Mucosa of rectum (tissue), 2 donors: Measurements from ENCODE around the gene TRNP1.

Experiments
- H3K27ac ChIP-seq, 2 donors: one replicate each; pipeline ENCODE4 v1.7.0; 2013; ENCODE audit warnings: inconsistent platforms in 2 of 2, low read depth in 2 of 2, low read length in 2 of 2
- H3K27me3 ChIP-seq, 2 donors: one replicate each; pipeline ENCODE4 v1.7.0; 2013; ENCODE audit warnings: low read length in 2 of 2; ENCODE audit not compliant: control insufficient read depth in 2 of 2, insufficient read depth in 2 of 2
- H3K36me3 ChIP-seq, 2 donors: one replicate each; pipeline ENCODE4 v1.7.0; 2013; ENCODE audit warnings: low read length in 2 of 2; ENCODE audit not compliant: control insufficient read depth in 2 of 2, insufficient read depth in 2 of 2
- H3K4me1 ChIP-seq, 2 donors: one replicate each; pipeline ENCODE4 v1.7.0; 2013; ENCODE audit warnings: low read length in 2 of 2, mild to moderate bottlenecking in 1 of 2; ENCODE audit not compliant: control insufficient read depth in 2 of 2, insufficient read depth in 2 of 2
- H3K4me3 ChIP-seq, 2 donors: one replicate each; pipeline ENCODE4 v1.7.0; 2013; ENCODE audit warnings: low read length in 2 of 2
- H3K9ac ChIP-seq, 2 donors: one replicate each; pipeline ENCODE4 v1.7.0; 2013; ENCODE audit warnings: low read length in 2 of 2, low read depth in 1 of 2, mild to moderate bottlenecking in 1 of 2
- H3K9me3 ChIP-seq, 2 donors: one replicate each; pipeline ENCODE4 v1.7.0; 2013; ENCODE audit warnings: low read length in 2 of 2; ENCODE audit not compliant: control insufficient read depth in 2 of 2
- donor health status: healthy.
- donor health status: Normal muscosa, but diverticular disease.

Gene TRNP1

DNA sequence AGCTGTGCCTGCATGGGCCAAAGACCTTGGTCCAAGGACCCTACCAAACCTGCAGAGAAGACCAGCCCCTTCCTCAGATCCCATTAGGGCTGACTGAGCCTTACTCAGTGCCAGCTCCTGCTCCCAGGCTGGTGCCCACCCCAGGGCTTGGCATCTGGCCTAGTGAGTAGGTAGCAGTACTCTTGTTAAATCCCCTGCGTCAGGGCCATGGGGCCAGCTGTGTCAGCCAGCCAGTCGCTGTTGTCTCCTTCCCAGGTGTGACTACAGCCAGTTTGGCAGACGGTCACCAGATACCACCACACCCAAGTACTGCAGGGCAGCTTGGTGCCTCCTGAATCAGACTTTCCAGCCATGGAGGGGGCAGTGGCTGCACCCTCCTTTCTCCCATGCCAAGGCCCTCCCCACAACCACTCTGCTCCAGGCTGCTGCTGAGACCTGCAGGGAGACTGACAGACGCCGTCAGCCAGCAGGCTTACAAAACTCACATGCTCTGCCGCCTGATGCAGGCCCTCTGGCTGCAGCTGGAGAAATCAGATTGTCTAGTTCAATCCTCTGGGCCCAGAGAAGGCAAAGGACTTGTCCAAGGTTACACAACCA is 16.2 kb downstream of the TRNP1 start:
- peak overlapping the region; percentile 40 to 50 for H3K27ac ChIP-seq
- peak overlapping the region; percentile 3 to 32 for H3K9ac ChIP-seq
- no peaks in the 10 kb centered on the region for H3K9me3 ChIP-seq
- no peak overlapping the region for H3K4me3 ChIP-seq
- H3K4me1 ChIP-seq, result peaks cover 17 to 29% of the 10 kb centered on the region in 2 donors
- H3K36me3 ChIP-seq, result no peaks in the 10 kb centered on the region
- H3K27me3 ChIP-seq, result no peaks in the 10 kb centered on the region

DNA sequence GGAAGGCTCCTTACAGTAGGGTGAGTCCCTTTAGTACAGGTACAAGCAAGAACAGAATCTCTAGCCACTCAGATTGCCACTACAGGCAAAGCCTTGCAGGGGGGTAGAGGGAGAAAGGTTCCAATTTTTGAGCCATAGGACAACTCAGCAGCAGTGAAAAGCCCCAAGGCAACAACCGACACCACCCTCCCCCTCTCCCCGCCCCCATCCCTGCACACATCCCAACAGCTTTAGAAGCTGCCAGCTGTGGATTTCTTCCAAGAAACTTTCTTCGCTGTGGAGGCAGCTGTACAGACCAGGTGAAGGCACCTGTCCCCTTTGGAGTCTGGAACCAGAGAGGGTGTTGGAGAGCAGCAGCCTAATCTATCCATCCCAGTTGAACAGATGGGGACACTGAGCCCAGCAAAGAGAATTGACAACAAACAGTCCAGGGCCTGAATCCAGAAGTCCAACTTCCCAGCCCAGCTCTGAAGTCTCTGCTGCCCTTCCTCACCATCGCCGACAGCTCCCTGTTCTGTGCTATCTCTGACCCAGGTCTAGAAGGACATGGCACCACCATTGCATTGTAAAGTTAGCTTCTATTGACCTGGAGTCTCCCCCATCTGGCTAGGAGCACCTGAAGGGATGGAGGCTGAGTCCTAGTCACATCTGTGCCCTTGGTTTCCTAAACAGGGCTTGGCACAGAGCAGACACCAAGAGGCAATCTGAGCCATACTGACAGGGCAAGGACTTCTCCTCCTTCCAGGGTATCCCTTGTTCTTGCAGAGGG is 16.9 kb downstream of the TRNP1 start:
- no peak overlapping the region for H3K4me3 ChIP-seq
- peaks cover 17 to 29% of the 10 kb centered on the region in 2 donors for H3K4me1 ChIP-seq
- H3K36me3 ChIP-seq, result no peaks in the 10 kb centered on the region
- peak overlapping the region in 1 of 2 donors; percentile 3 for H3K9ac ChIP-seq
- peak overlapping the region; percentile 40 to 50 for H3K27ac ChIP-seq
- no peaks in the 10 kb centered on the region for H3K27me3 ChIP-seq
- H3K9me3 ChIP-seq, result no peaks in the 10 kb centered on the region

DNA sequence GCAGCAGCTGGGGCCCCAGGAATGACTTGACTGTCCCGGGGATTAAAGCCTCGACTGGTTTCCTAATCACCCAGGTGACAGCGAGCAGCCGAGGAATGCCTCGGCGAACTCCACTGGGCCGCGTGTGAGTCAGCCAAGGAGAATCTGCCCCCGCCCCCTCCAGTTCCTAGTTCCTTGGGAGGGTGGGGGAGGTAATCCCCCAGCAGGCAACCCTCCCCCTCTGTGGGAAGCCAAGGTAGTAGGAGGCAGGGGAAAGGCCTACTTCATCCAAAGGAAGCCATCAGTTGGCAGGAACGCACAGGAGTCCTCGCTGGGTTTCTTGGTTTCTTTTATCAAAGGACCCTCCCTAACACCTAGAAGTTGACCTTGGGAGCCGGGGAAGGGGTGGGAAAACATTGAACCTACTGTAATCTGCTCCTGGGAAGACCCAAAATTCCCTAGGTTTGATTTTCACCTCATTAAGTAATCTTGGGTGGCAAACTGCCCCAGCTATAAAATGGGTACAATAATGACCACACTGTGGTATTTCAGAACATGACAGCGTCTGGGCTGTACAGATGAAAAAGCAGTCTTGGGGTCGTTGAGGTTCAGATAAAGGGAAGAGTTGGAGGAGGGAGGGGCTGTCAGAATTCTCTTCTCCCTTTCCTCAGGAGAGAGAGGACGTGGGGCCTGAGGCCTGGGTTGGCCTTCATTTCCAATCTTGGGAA is 17.7 kb downstream of the TRNP1 start:
- no peak overlapping the region for H3K27ac ChIP-seq
- H3K4me3 ChIP-seq, result no peak overlapping the region
- H3K27me3 ChIP-seq, result no peaks in the 10 kb centered on the region
- no peaks in the 10 kb centered on the region for H3K9me3 ChIP-seq
- H3K36me3 ChIP-seq, result no peaks in the 10 kb centered on the region
- H3K4me1 ChIP-seq, result peaks cover 17 to 29% of the 10 kb centered on the region in 2 donors
- no peak overlapping the region for H3K9ac ChIP-seq

DNA sequence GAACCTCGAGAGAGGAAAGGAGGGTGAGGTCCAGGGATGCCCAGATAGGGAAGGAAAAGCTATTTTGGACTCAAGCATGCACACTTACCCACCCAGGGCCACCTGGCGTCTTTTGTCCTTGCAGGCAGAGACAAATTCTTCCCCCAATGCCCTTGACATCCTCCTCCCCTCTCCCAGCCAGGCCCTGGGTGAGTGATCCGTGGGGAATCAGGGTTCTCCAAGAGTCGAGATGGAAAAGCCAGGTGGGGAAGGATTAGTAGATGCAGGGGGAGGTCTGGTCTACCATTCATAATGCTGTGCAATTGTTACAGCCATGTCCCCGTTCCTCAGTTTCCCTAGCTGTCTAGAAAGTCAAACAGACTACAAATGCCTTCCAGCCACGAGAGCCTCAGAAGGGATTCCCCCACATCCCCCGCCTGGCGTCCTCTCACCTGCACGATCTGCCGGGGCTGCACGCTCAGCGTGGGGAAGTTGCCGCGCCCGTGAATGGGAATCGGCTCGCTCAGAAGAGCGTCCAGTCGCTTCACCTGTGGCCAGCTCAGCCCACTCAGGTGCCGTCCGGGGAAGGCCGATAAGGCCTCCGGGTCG is 18.6 kb downstream of the TRNP1 start:
- H3K9ac ChIP-seq, result peak overlapping the region in 1 of 2 donors; percentile 26
- no peaks in the 10 kb centered on the region for H3K9me3 ChIP-seq
- peaks cover 17 to 29% of the 10 kb centered on the region in 2 donors for H3K4me1 ChIP-seq
- H3K36me3 ChIP-seq, result no peaks in the 10 kb centered on the region
- H3K27me3 ChIP-seq, result no peaks in the 10 kb centered on the region
- peak overlapping the region in 1 of 2 donors; percentile 10 for H3K27ac ChIP-seq
- H3K4me3 ChIP-seq, result peak overlapping the region; percentile 43 to 65

DNA sequence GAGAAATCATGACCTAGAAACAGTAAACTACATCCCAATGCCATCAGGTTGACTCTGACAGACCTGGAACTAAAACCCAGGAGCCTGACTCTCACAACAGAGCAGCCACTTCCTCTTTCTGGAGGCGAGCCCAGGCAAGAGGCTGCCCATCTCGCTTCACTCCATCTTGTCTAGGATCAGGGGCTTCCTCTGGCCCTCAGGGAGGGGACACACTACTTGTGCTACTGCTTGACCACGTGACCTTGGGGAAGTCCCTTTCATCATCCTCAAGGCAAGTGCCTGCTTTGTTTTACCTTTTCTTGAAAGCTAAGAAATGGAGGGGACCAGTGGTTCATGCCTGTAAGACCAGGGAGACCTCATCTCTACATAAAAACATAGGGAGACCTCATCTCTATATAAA is 21.8 kb downstream of the TRNP1 start:
- no peak overlapping the region for H3K27ac ChIP-seq
- no peak overlapping the region for H3K9ac ChIP-seq
- no peaks in the 10 kb centered on the region for H3K36me3 ChIP-seq
- H3K27me3 ChIP-seq, result no peaks in the 10 kb centered on the region
- no peak overlapping the region for H3K4me3 ChIP-seq
- no peaks in the 10 kb centered on the region for H3K9me3 ChIP-seq
- H3K4me1 ChIP-seq, result peaks cover 3 to 4% of the 10 kb centered on the region in 2 donors

DNA sequence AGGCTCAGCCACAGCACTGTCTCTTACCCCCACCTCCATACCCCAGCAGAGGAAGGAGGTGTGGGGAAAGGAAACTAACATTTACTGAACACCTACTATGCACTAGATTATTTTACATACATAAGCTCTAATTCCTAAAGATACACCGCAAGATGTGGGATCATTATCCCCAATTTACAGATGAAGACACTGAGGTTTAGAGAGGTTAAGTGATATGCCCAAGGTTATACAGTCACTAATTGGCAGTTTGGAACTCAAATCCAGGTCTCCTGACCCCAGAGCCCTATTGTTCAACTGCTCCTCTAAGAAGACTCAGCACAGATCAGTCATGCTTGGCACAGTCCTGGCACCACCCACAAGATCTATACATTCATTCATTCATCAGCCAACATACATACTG is 22.9 kb downstream of the TRNP1 start:
- Histone ChIP-seq H3K27ac (no peak overlapping the region), H3K36me3 (no peaks in the 10 kb centered on the region), H3K9ac (no peak overlapping the region), H3K27me3 (no peaks in the 10 kb centered on the region), H3K4me3 (no peak overlapping the region), H3K4me1 (peaks cover 3 to 6% of the 10 kb centered on the region in 2 donors), H3K9me3 (no peaks in the 10 kb centered on the region)

DNA sequence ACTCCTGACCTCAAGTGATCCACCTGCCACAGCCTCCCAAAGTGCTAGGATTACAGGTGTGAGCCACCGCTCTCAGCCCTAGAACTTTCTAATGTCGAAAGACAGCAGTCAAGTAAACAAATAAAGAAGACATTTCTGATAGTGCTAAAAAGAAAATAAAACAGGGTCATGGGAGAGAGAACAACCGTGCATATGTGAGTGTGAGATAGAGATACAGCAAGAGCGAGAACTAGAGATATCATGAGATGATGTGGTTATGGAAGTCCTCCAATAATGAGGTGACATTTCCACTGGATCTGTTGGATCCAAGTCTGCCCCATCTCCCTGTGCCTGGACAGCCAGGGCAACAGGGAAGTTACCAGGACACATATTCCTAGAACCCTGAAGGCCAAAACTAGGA is 23.7 kb downstream of the TRNP1 start:
- Histone ChIP-seq H3K36me3 (no peaks in the 10 kb centered on the region), H3K27ac (no peak overlapping the region), H3K4me1 (peaks cover 3 to 11% of the 10 kb centered on the region in 2 donors), H3K4me3 (no peak overlapping the region), H3K9ac (no peak overlapping the region), H3K27me3 (no peaks in the 10 kb centered on the region), H3K9me3 (no peaks in the 10 kb centered on the region)

DNA sequence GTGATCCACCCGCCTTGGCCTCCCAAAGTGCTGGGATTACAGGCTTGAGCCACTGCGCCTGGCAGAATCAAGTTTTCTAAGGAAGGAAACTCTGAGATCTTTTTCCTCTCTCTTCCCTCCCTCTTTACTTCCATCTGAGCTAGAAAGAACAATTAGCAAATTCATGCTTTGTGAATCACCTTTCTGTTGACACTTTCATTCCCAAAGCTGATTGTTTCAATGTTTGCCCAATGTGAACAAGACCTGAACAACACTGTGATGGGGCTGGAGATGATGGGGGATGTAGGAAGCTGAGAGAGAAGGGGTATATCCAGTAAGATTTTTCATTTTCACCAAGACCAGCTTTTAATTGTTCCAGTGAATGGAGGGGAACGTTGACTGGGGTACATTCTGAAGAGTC is 24.8 kb downstream of the TRNP1 start:
- Histone ChIP-seq H3K4me3 (no peak overlapping the region), H3K9ac (no peak overlapping the region), H3K27me3 (no peaks in the 10 kb centered on the region), H3K36me3 (no peaks in the 10 kb centered on the region), H3K27ac (no peak overlapping the region), H3K4me1 (peaks cover 0 to 8% of the 10 kb centered on the region in 2 donors), H3K9me3 (no peaks in the 10 kb centered on the region)

DNA sequence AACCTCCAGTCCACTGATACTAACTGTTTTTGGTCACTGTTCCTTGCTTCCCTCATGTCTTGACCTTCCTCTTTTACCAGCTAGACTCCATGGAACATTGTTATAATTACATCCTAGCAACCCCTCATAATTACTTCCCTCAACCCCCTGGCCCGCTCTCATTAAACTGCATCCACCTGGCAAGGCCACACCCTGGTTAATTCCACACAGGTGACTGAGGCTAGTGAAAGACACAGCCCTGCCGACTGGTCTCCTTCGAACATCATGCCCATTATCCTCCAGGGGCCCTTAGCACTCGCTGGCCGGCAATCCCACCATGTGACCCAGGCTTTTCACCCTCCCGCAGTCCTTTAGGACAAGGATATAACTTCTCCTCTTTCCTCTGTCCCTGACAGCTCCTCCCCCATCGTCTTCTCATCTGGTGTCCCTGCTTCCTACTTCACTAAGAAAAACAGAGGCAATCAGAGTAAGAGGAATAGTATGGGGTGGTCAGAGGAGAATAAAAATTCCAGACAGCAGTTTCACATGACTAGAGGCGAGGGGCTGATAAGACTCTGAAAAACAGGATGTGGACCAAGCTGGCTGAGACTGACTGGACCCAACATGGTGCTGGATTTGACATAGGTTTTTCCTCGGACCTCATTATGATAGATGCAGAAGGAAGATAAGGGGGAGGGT is 28.0 kb downstream of the TRNP1 start:
- Histone ChIP-seq H3K4me3 (no peak overlapping the region), H3K27ac (no peak overlapping the region), H3K4me1 (peaks cover 0 to 8% of the 10 kb centered on the region in 2 donors), H3K9me3 (no peaks in the 10 kb centered on the region), H3K27me3 (no peaks in the 10 kb centered on the region), H3K36me3 (no peaks in the 10 kb centered on the region), H3K9ac (no peak overlapping the region)
